ENCODE results near the gene ITPRIP.

ITPRIP gene

DNA sequence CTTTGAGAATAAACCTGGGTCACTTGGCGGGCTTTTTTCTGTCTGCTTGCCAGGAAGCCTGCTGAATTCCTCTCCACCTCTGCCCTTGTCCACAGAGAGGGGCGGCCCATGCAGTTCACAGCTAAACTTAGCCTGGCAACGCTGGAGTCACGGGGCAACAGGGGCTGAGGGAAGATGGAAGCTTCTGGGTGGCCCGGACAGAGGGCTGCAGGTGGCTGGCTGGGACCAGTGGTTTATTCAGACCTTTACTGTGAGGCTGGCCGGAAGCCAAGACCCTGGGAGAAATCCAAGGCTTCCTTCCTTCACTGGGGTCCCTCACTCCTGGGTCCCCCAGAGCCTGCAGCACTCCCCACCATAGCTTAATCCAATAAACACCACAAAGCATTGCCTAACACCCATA is 17.0 kb downstream of the ITPRIP start:
- H4K20me1 ChIP-seq (ENCODE audit: insufficient read depth, low read length) = peaks cover 96% of the 10 kb centered on the region
- no peaks in the 10 kb centered on the region for H3K27me3 ChIP-seq (ENCODE audit: insufficient read depth, low read length, poor library complexity)
- H3K9ac ChIP-seq (ENCODE audit: low read depth, low read length) = no peak overlapping the region
- H3K4me2 ChIP-seq (ENCODE audit: insufficient read depth, low read length) = no peak overlapping the region
- no peaks in the 10 kb centered on the region for H3K4me1 ChIP-seq (ENCODE audit: insufficient read depth, low read length)
- DNase-seq (no peak), ATAC-seq (ENCODE audit: insufficient read depth, low read depth) (no peak)
- TF ChIP-seq, protein P1, sequence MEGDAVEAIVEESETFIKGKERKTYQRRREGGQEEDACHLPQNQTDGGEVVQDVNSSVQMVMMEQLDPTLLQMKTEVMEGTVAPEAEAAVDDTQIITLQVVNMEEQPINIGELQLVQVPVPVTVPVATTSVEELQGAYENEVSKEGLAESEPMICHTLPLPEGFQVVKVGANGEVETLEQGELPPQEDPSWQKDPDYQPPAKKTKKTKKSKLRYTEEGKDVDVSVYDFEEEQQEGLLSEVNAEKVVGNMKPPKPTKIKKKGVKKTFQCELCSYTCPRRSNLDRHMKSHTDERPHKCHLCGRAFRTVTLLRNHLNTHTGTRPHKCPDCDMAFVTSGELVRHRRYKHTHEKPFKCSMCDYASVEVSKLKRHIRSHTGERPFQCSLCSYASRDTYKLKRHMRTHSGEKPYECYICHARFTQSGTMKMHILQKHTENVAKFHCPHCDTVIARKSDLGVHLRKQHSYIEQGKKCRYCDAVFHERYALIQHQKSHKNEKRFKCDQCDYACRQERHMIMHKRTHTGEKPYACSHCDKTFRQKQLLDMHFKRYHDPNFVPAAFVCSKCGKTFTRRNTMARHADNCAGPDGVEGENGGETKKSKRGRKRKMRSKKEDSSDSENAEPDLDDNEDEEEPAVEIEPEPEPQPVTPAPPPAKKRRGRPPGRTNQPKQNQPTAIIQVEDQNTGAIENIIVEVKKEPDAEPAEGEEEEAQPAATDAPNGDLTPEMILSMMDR (IDR thresholded peaks at IDR 0.05; ENCODE audit: borderline replicate concordance, extremely low read depth, low read length, poor library complexity, severe bottlenecking) = no peak
- no peak for TF ChIP-seq EZH2 (IDR thresholded peaks at IDR 0.05; ENCODE audit: borderline replicate concordance, low read depth, low read length, severe bottlenecking)
- peaks cover 97% of the 10 kb centered on the region for H3K79me2 ChIP-seq (ENCODE audit: insufficient read depth, low read length)
- H3K27ac ChIP-seq (ENCODE audit: low read length) = no peak overlapping the region
- H3K9me3 ChIP-seq (ENCODE audit: insufficient read depth, low read length, severe bottlenecking) = no peaks in the 10 kb centered on the region
- no peak overlapping the region for H2AFZ ChIP-seq (ENCODE audit: low read depth, low read length)
- H3K36me3 ChIP-seq (ENCODE audit: insufficient read depth, low read length) = peaks cover 5% of the 10 kb centered on the region; the same call in 1 of the 2 replicates
- H3K4me3 ChIP-seq (ENCODE audit: low read depth in 1 of 2, low read length in 2 of 2) = no peak overlapping the region

DNA sequence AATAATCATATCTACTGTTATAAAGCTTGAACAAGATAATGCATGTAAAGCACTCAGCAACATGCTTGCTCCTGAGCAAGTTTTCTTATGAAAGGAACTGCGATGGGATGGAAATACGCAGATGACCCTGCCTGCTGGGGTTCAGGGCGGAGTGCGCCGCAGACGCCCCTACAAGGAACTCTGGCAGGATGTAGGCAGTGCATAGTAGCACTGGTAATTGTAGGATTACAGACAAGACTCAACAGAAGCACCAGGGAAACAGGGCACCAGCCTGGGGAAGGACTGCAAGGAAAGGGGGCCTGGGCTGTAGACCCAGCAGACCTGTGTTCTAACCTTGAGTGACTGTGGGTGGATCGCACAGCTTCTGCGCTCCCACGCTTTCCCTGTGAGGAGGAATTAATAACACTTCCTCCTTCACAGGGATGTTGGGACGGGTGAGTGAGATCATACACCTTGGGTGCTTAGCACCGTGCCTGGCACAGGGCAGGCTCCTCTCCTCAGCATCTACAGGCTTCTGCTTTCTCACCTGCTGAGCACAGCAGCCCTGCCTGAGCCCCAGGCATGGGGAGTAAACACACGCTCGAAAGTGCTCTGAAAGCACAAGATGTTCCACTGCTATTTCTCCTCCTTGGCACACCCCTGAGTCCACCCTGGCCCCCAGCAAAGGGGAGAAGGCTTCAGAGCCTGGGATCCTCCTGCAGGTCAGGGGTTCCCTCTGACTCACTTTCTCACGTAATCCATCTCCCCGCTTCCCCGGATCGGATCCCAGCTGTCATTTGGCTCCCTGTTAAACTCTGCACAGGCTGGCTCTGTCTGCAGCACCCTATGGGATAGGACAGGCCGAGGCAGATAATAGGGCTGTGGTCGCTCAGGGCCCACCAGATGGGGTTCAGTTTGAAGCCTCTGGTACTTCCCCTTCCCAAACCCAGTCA is 19.2 kb downstream of the ITPRIP start:
- H3K79me2 ChIP-seq (ENCODE audit: insufficient read depth, low read length) = peaks cover 76% of the 10 kb centered on the region
- H3K9ac ChIP-seq (ENCODE audit: low read depth, low read length) = no peak overlapping the region
- DNase-seq (no peak), ATAC-seq (ENCODE audit: insufficient read depth, low read depth) (no peak)
- H3K4me3 ChIP-seq (ENCODE audit: low read depth in 1 of 2, low read length in 2 of 2) = no peak overlapping the region
- no peaks in the 10 kb centered on the region for H3K27me3 ChIP-seq (ENCODE audit: insufficient read depth, low read length, poor library complexity)
- H3K9me3 ChIP-seq (ENCODE audit: insufficient read depth, low read length, severe bottlenecking) = no peaks in the 10 kb centered on the region
- H3K4me2 ChIP-seq (ENCODE audit: insufficient read depth, low read length) = no peak overlapping the region
- TF ChIP-seq EZH2 (IDR thresholded peaks at IDR 0.05; ENCODE audit: borderline replicate concordance, low read depth, low read length, severe bottlenecking) = no peak
- TF ChIP-seq, protein P1 (IDR thresholded peaks at IDR 0.05; ENCODE audit: borderline replicate concordance, extremely low read depth, low read length, poor library complexity, severe bottlenecking) = no peak
- H3K27ac ChIP-seq (ENCODE audit: low read length) = no peak overlapping the region
- H3K36me3 ChIP-seq (ENCODE audit: insufficient read depth, low read length) = peaks cover 22% of the 10 kb centered on the region
- no peak overlapping the region for H2AFZ ChIP-seq (ENCODE audit: low read depth, low read length)
- H4K20me1 ChIP-seq (ENCODE audit: insufficient read depth, low read length) = peaks cover 96% of the 10 kb centered on the region
- H3K4me1 ChIP-seq (ENCODE audit: insufficient read depth, low read length) = no peaks in the 10 kb centered on the region

DNA sequence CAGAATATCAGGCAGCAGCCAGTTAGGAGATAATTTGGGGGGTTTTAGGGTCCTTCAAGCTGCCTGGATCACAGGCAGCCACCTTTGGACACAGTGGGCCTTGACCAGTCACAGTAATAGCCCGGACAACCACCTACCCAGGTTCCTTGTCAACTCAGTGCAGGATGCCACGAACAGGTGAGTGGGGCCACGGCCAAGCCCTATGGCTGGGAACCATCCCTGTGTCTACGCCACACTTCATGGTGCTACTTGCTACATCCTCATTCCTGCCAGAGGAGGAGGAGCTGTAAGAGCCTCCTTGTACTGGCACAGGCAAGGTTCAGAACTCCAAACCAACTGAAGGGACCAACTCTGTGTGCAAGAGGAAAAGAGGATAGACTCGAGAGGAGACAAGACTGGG is 19.9 kb downstream of the ITPRIP start:
- H3K9ac ChIP-seq (ENCODE audit: low read depth, low read length) = no peak overlapping the region
- no peak overlapping the region for H3K27ac ChIP-seq (ENCODE audit: low read length)
- H3K4me1 ChIP-seq (ENCODE audit: insufficient read depth, low read length) = no peaks in the 10 kb centered on the region
- peaks cover 30% of the 10 kb centered on the region for H3K36me3 ChIP-seq (ENCODE audit: insufficient read depth, low read length)
- no peak overlapping the region for H2AFZ ChIP-seq (ENCODE audit: low read depth, low read length)
- no peaks in the 10 kb centered on the region for H3K27me3 ChIP-seq (ENCODE audit: insufficient read depth, low read length, poor library complexity)
- H3K79me2 ChIP-seq (ENCODE audit: insufficient read depth, low read length) = peaks cover 69% of the 10 kb centered on the region
- DNase-seq (no peak), ATAC-seq (ENCODE audit: insufficient read depth, low read depth) (no peak)
- H3K4me2 ChIP-seq (ENCODE audit: insufficient read depth, low read length) = no peak overlapping the region
- H3K9me3 ChIP-seq (ENCODE audit: insufficient read depth, low read length, severe bottlenecking) = no peaks in the 10 kb centered on the region
- no peak overlapping the region for H3K4me3 ChIP-seq (ENCODE audit: low read depth in 1 of 2, low read length in 2 of 2)
- peaks cover 94% of the 10 kb centered on the region for H4K20me1 ChIP-seq (ENCODE audit: insufficient read depth, low read length)
- TF ChIP-seq, protein P1 (IDR thresholded peaks at IDR 0.05; ENCODE audit: borderline replicate concordance, extremely low read depth, low read length, poor library complexity, severe bottlenecking) = no peak
- TF ChIP-seq EZH2 (IDR thresholded peaks at IDR 0.05; ENCODE audit: borderline replicate concordance, low read depth, low read length, severe bottlenecking) = no peak

Measured in DND-41 (cell line).